B cell (primary cell): ENCODE measurements around the gene DAD1. TPM values are rescaled to one million over a fixed set of nuclear protein-coding genes. Genes with fewer than 3 reads are reported as not detected.
A peak's percentile ranks its signal among the peaks of the same experiment; 100 is the strongest.

Source experiments
- ATAC-seq: fragments of 200-7000 bp; cut with Tn5 transposase; one replicate; pipeline ENCODE4 v1.10.0; 2021; ENCODE audit warnings: low read depth, mild to moderate bottlenecking, moderate number of reproducible peaks, moderate library complexity
- CTCF ChIA-PET: fragments of 350-600 bp; sonication (Branson Sonifier 250); formaldehyde crosslinking; loops from one replicate; lab custom pipeline; 2021; ENCODE audit warnings: antibody characterized with exemption, inconsistent platforms; lab: Charles Lee
- POLR2A ChIA-PET: fragments of 350-600 bp; sonication (Branson Sonifier 250); formaldehyde crosslinking; loops from one replicate; lab custom pipeline; 2021; ENCODE audit warnings: antibody characterized with exemption; lab: Charles Lee
- DNase-seq: peaks from one replicate; pipeline ENCODE4 v3.0.0; 2013
- H2AFZ ChIP-seq: 2 replicates; pipeline ENCODE4 v1.6.1; 2012; ENCODE audit warnings: mild to moderate bottlenecking, low read depth, low read length; ENCODE audit not compliant: insufficient read depth, poor library complexity, severe bottlenecking
- H3K27ac ChIP-seq, 2 donors: 1 replicate in 1 of 2; 2 replicates in 1 of 2; pipeline ENCODE4 v1.5.1; 2012 to 2013; ENCODE audit warnings: low read length in 2 of 2, mild to moderate bottlenecking in 2 of 2, moderate library complexity in 1 of 2
- H3K27me3 ChIP-seq, 4 experiments: fragments of 200-600 bp in 1 of 4; sonication (generic) in 1 of 4; replicated peaks in 1 of 4; 1 replicate in 2 of 4; 2 replicates in 2 of 4; pipeline versions ENCODE4 v1.6.1 to v1.7.0; 2013 to 2016; ENCODE audit warnings: low read length in 3 of 4, mild to moderate bottlenecking in 2 of 4, mixed read lengths in 1 of 4, moderate library complexity in 1 of 4; ENCODE audit not compliant: insufficient read depth in 4 of 4, control insufficient read depth in 3 of 4; ENCODE audit errors: control extremely low read depth in 1 of 4
- H3K36me3 ChIP-seq, 2 experiments: replicated peaks in 1 of 2; 1 replicate in 1 of 2; 2 replicates in 1 of 2; pipeline versions ENCODE4 v1.6.1 to v1.7.1; 2013; ENCODE audit warnings: low read length in 1 of 2; ENCODE audit not compliant: insufficient read depth in 2 of 2, control insufficient read depth in 1 of 2; ENCODE audit errors: control extremely low read depth in 1 of 2, extremely low read depth in 1 of 2
- H3K4me1 ChIP-seq, 2 donors: fragments of 200-600 bp in 1 of 2; sonication (generic) in 1 of 2; 1 replicate in 1 of 2; 2 replicates in 1 of 2; pipeline versions ENCODE4 v1.5.1 to v1.6.1; 2013 to 2017; ENCODE audit warnings: low read length in 2 of 2; ENCODE audit not compliant: control insufficient read depth in 2 of 2, insufficient read depth in 2 of 2
- H3K4me2 ChIP-seq: replicated peaks from 2 replicates; pipeline ENCODE3; 2012; ENCODE audit warnings: mild to moderate bottlenecking, low read depth, low read length; ENCODE audit not compliant: poor library complexity, severe bottlenecking
- H3K4me3 ChIP-seq, 5 experiments: fragments of 200-600 bp in 1 of 5; sonication (generic) in 1 of 5; 1 replicate in 3 of 5; 2 replicates in 2 of 5; pipeline versions ENCODE4 v1.5.1 to v1.7.0; 2011 to 2016; ENCODE audit warnings: low read length in 4 of 5, mild to moderate bottlenecking in 4 of 5, low read depth in 2 of 5, control low read depth in 1 of 5, moderate library complexity in 1 of 5; ENCODE audit not compliant: insufficient read depth in 1 of 5; ENCODE audit errors: control extremely low read depth in 1 of 5, extremely low read depth in 1 of 5
- H3K79me2 ChIP-seq: fragments of 200-600 bp; sonication (generic); one replicate; pipeline ENCODE4 v1.6.0; 2016; ENCODE audit warnings: low read length; ENCODE audit not compliant: control insufficient read depth, insufficient read depth
- H3K9ac ChIP-seq: fragments of 200-600 bp; sonication (generic); 2 replicates; pipeline ENCODE4 v1.6.1; 2017; ENCODE audit warnings: mild to moderate bottlenecking, low read length, moderate library complexity
- H3K9me3 ChIP-seq, 3 donors: one replicate each; pipeline versions ENCODE4 v1.6.1 to v1.7.1; 2013; ENCODE audit warnings: low read length in 2 of 3; ENCODE audit not compliant: control insufficient read depth in 2 of 3, insufficient read depth in 1 of 3; ENCODE audit errors: control extremely low read depth in 1 of 3
- H4K20me1 ChIP-seq: 2 replicates; pipeline ENCODE4 v1.6.0; 2012; ENCODE audit warnings: mild to moderate bottlenecking, low read length; ENCODE audit not compliant: insufficient read depth, control insufficient read depth, poor library complexity, severe bottlenecking
- H3K27ac Mint-ChIP-seq: one replicate; pipeline ENCODE4 v1.8.0; 2021; ENCODE audit warnings: mixed read lengths
- H3K27me3 Mint-ChIP-seq: one replicate; pipeline ENCODE4 v1.8.0; 2021; ENCODE audit warnings: mixed read lengths
- H3K4me1 Mint-ChIP-seq: one replicate; pipeline ENCODE4 v1.8.0; 2021; ENCODE audit warnings: mixed read lengths
- H3K4me3 Mint-ChIP-seq: one replicate; pipeline ENCODE4 v1.8.0; 2021; ENCODE audit warnings: mixed read lengths
- H3K9me3 Mint-ChIP-seq: one replicate; pipeline ENCODE4 v1.8.0; 2022; ENCODE audit warnings: mixed read lengths; ENCODE audit not compliant: insufficient read depth
- EZH2 ChIP-seq: IDR thresholded peaks from 2 replicates; pipeline ENCODE4 v1.6.1; 2012; ENCODE audit warnings: borderline replicate concordance, low read depth, mild to moderate bottlenecking, moderate library complexity, low read length; ENCODE audit not compliant: insufficient read depth, poor library complexity, severe bottlenecking
- WGBS: methylation state at CpG from one replicate; pipeline ENCODE4 v1.1.5; 2013; ENCODE audit warnings: missing lambda C conversion rate; ENCODE audit not compliant: insufficient coverage; 5-methylcytosine and 5-hydroxymethylcytosine counted together
- intact Hi-C: fragments of 100-400 bp; cut with micrococcal nuclease; formaldehyde crosslinking; loops from one replicate; pipeline ENCODE4 v1.10.0; 2022
- polyA plus RNA-seq: library from polyadenylated mRNA; depleted of rRNA; stranded (reverse); fragments of >200 nt; gene quantifications from 2 replicates; pipeline ENCODE4 v1.2.3, GENCODE V29; 2012
- total RNA-seq, 2 donors: library from RNA; stranded (reverse); fragments of 120-200 nt in 1 of 2; gene quantifications; 1 replicate in 1 of 2; 2 replicates in 1 of 2; pipeline versions ENCODE4 v1.2.3 to v1.2.4, GENCODE V29; 2013 to 2022
- TF ChIP-seq, protein P1 (sequence below): fragments of 200-600 bp; IDR thresholded peaks from one replicate; pipeline ENCODE4 v1.8.0; 2022; ENCODE audit warnings: antibody characterized with exemption, mild to moderate bottlenecking

The DAD1 gene
- total and polyA plus RNA-seq, 2 donors (not counting 1 experiment from before 2014, with no cell fraction given), result 77.4 to 114 TPM

DNA sequence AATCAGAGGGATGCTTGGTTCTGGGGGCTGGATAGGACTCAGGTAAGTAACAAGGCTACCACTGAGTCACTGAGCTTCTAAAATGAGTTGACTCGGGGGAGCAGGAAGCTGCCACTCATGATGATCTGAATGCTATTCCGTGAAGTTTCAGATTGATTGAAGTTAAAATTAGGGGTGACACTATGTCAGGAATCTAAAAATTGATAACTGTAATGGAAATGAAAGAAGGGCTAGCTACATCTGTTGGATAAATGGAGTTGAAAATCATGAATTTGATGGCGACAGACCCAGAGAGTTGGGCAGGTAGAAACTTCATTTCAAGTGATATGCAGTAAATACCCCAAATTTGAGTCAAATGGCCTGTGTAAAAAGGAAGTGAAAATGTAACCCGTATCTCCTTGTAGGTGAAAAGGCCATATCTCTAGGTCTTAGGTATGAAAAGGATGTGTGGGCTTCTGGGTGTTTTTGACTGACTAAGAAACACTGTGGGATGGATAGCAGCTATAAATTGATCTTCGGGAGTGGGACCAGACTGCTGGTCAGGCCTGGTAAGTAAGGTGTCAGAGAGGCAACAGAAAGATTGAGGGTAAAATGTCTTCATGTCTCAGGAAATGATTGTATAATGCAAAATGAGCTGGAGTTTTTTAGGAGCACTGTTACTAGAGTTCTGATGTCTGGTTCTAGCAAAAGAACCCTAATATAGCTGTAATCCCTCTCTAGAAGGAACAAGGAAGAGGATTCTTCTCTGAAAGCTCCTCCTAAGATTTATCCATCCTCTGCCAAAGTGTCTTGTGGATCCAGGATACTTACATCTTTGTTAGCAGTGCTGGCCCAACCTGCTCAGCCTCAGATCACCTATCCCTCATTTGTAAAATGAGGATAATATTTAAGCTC lies 57.3 kb downstream of the DAD1 start:
- H2AFZ ChIP-seq, result peak overlapping the region; percentile 79
- peak overlapping the region; percentile 23 to 51 (median 32) for H3K4me3 ChIP-seq
- WGBS, result 10% methylated on average over 5 of the region's 5 CpGs
- Mint-ChIP-seq H3K4me3 (peak overlapping the region; percentile 79), H3K4me1 (peaks cover 86% of the 10 kb centered on the region), H3K27ac (peak overlapping the region; percentile 93), H3K9me3 (no peaks in the 10 kb centered on the region), H3K27me3 (no peaks in the 10 kb centered on the region)
- POLR2A ChIA-PET, result interaction anchor here (0.6 to 2.5 kb wide), 8 partner anchors 13 to 338 kb away, joined by 3 to 16 read pairs (median 4); no protein-coding TSS in a partner anchor
- H3K4me1 ChIP-seq, result peaks cover 49 to 63% of the 10 kb centered on the region in 2 donors
- intact Hi-C loops, result loop anchor here (1.0 to 5.0 kb wide), 4 partner anchors 9 to 39 kb away; no protein-coding TSS in a partner anchor
- peak overlapping the region; percentile 89 to 90 for H3K27ac ChIP-seq
- peaks cover 17% of the 10 kb centered on the region for H3K79me2 ChIP-seq
- CTCF ChIA-PET, result interaction anchor here (0.9 to 9.5 kb wide), 16 partner anchors 9 to 142 kb away, joined by 3 to 72 read pairs (median 4); no protein-coding TSS in a partner anchor
- H3K9me3 ChIP-seq, result no peaks in the 10 kb centered on the region
- no peaks in the 10 kb centered on the region for H3K27me3 ChIP-seq
- peak overlapping the region; percentile 56 for H3K9ac ChIP-seq
- ATAC-seq (peak; percentile 79), DNase-seq (peak; percentile 79)
- H4K20me1 ChIP-seq, result no peaks in the 10 kb centered on the region
- peak overlapping the region; percentile 69 for H3K4me2 ChIP-seq
- TF ChIP-seq, protein P1, sequence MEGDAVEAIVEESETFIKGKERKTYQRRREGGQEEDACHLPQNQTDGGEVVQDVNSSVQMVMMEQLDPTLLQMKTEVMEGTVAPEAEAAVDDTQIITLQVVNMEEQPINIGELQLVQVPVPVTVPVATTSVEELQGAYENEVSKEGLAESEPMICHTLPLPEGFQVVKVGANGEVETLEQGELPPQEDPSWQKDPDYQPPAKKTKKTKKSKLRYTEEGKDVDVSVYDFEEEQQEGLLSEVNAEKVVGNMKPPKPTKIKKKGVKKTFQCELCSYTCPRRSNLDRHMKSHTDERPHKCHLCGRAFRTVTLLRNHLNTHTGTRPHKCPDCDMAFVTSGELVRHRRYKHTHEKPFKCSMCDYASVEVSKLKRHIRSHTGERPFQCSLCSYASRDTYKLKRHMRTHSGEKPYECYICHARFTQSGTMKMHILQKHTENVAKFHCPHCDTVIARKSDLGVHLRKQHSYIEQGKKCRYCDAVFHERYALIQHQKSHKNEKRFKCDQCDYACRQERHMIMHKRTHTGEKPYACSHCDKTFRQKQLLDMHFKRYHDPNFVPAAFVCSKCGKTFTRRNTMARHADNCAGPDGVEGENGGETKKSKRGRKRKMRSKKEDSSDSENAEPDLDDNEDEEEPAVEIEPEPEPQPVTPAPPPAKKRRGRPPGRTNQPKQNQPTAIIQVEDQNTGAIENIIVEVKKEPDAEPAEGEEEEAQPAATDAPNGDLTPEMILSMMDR, result no peak
- no peak for TF ChIP-seq EZH2
- no peaks in the 10 kb centered on the region for H3K36me3 ChIP-seq
